GM11168 (cell line): ENCODE results near the gene CABCOCO1.
"Not testable (repeated sequence)": the region's sequence is repeated elsewhere in the genome, so short reads cannot be mapped to it uniquely, and the experiment has no call there.

Experiments used
- in situ Hi-C: fragments of 300-500 bp; cut with MboI; formaldehyde crosslinking; loops from one replicate; pipeline ENCODE4 v1.12.0; 2022; ENCODE audit warnings: low sequenced_read_pairs; ENCODE audit not compliant: unreplicated experiment

Gene CABCOCO1

DNA sequence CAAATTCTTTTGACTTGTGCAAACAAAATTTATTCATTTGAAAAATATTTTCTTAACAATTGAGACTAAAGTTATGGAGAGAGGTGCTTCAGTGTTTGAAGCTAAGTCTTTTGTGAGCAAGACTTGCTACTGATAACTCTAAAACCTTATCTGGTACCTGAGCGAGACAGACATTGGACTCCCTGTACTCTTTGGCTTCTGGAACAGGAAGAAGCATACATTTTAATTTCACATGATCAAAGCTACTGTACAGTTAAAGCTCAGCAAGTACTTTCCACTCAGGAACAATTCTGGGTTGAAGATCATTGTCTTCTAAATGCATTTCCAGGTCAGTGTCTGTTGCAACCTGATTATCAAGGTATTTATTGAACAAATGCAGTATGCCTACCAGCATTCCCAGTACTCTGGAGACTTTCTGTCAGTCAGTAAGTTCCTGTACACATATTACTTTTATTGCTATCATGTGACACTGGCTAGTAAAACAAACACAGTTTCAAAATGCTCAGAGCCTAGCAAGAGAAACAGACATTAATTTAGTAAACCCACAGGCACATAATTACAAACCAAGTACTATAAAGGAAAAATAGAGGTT, 42.4 kb downstream of the CABCOCO1 start:
- in situ Hi-C loops = no loop called here

DNA sequence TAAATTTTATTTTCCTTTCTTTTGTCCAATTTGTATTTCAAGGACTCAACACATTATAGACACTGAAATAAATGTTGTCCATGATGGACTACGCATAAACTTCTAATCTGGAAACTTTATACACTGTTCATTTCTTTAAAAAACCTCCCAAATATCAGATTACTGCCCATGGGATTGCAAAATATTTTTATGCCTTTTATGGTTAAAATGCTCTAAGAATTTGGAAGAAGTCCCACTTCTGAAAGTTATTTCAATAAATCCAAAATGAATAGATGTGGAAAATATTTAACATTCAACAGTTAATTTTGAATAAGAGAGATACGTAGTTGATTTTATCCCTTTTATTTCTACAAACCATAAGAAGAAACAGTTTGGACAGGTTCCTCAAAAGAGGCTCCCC, 46.1 kb downstream of the CABCOCO1 start:
- in situ Hi-C loops = no loop called here

DNA sequence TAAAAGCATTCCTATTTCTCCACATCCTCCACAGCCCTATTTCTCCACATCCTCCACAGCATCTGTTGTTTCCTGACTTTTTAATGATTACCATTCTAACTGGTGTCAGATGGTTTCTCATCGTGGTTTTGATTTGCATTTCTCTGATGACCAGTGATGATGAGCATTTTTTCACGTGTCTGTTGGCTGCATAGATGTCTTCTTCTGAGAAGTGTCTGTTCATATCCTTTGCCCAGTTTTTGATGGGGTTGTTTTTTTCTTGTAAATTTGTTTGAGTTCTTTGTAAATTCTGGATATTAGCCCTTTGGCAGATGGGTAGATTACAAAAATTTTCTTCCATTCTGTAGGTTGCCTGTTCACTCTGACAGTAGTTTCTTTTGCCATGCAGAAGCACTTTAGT, 49.4 kb downstream of the CABCOCO1 start:
- in situ Hi-C loops = not testable (repeated sequence)

DNA sequence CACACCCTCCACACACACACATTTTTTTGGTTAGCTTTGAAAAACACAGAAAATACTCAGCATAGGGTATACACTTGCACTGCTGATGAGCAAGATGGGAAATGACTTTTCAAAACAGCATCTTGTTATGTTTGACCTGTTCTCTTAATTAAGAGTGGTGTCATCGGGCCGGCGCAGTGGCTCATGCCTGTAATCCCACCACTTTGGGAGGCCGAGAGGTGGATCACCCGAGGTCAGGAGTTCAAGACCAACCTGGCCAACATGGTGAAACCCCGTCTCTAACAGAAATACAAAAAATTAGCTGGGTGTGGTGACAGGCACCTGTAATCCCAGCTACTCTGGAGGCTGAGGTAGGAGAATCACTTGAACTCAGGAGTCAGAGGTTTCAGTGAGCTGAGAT, 56.7 kb downstream of the CABCOCO1 start:
- in situ Hi-C loops = not testable (repeated sequence)

DNA sequence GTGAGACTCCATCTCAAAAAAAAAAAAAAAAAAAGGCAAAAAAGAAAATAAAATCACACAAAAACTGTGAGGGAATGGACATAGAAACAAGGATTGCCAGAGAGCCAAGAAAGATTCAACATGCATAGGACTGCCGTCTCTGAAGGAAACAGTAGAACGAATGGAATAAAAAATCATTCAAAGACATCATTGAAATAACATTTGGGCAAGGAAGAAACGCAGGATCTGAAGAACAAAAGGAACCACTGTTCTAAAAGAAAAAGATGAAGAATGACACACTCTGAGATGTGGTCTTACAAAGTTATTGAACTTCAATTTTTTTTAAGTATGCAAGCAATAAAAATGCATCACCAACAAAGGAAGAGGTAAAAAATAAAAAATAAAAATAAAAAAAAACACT, 57.2 kb downstream of the CABCOCO1 start:
- in situ Hi-C loops = no loop called here

DNA sequence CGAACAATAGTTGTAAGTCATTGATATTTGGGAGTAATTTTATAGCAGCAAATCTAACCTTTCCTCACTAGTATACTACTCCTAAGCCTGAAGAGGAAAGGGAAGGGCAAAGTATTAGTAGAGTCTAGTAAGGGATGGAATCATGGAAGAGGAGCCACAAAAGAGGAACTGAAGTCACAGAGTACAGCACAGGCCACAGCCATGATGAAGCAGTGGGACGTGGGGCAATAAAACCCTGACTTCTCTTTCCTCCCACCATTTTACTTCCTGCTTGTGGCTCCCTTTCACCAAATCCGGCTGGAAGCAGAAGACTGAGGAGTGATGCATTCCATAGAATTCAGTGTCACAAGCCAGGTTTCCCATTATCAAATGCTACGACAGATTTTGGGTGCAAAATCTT, 58.7 kb downstream of the CABCOCO1 start:
- in situ Hi-C loops = no loop called here

DNA sequence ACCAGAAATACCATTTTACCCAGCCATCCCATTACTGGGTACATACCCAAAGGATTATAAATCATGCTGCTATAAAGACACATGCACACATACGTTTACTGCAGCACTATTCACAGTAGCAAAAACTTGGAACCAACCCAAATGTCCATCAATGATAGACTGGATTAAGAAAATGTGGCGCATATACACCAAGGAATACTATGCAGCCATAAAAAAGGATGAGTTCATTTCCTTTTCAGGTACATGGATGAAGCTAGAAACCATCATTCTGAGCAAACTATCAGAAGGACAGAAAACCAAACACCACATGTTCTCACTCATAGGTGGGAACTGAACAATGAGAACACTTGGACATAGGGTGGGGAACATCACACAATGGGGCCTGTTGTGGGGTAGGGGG, 62.5 kb downstream of the CABCOCO1 start:
- in situ Hi-C loops = not testable (repeated sequence)

DNA sequence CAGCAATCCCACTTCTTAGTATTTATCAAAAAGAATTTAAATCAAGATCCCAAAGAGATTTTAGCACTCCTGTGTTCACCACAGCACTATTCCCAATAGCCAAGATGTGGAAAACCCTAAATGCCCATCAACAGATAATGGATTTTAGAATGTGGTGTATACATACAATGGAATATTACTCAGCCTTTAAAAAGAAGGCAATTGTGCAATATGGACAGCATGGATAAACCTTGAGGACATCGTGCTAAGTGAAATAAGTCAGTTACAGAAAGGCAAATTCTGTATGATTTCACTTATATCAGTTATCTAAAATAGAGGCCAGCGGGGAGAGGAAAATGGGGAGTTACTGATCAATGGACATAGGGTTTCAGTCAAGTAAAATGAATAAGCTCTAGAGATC, 66.9 kb downstream of the CABCOCO1 start:
- in situ Hi-C loops = no loop called here

DNA sequence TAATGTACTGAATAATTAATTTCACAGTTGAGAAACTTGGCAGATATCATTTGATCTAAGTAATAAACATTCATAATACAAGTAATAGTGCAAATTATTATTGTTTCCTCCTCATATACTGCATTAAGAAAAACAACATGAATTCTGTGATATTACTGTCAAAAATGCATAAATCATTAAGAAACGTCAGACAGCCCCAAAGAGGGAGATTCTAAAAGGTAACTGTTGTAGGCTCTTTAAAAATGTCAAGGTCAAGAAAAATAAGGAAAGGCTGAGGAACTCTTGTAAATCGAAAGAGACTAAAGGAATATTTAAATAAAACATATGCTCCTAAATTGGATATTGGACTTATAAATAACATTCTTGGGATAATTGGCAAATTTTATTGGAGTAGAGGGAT, 67.9 kb downstream of the CABCOCO1 start:
- in situ Hi-C loops = no loop called here

DNA sequence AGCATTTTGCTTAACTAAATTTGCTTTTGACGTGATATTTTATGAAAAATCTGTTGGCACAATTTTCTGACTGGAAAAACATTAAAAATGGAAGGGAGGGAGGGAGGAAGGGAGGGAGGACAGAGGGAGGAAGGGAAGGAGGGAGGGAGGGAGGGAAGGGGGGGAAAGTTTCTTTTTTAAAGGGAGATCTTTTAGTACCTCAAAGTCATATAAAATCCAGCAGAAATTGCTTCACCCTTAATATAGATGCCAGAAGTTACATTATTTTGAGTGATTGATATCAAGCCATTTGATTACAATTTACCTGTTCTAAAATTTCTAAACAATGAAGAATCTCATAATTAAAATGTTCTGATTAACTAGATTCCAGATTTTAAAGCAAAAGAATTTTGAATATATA, 68.9 kb downstream of the CABCOCO1 start:
- in situ Hi-C loops = no loop called here

DNA sequence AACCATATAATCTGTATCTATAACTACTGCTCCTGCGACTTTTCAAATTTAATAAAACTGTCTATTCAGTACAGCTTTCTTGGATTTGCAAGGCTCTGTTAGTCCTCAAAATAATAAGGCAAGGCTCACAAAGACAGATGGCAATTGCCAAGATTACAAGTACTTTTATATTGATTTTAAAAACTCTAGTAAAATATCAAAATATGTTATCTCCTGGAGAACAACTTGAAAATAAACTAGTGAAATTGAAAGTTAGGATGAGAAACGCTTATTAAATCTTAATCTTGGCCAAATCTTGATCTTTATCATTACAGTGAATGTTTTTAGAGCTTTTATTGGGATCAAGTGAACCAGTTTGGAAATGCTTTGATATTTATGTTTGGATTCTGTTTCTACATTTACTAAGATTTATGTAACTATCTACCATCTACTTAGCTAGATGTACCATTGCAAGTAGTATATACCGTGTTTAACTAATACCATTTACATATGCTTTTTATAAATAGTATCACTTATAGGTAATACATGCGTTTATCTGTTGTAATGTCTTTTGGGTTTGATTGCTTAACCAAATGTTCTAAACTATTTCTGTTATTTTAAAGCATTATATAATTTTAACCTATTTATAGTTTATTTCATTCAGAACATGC, 70.0 kb downstream of the CABCOCO1 start:
- in situ Hi-C loops = no loop called here

DNA sequence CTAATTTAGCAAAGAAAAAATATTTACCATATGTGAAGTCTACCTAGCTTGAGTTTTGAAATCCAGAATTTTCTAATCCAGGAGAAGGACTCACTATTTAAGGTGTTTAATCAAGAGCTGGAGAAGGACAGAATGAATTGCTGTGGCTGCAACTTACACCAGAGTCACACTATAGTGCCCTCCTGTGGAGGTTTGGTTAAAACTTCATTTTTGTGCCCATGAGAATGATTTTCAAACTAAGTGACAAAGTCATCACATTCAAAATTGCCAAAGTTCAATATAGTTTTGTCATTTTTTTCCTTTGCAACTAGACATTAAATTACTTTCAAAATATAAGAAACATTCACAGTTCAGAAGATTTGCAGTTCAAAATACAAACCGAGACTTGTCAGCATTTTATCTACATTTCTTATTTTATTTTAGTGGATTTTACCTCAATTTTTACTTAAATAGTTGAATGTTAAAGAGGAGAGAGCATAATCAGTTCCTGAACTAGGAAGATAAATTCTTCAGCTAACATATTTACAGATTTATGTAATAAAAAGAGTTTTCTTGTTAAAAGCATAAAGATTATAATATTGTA, 70.7 kb downstream of the CABCOCO1 start:
- in situ Hi-C loops = no loop called here

DNA sequence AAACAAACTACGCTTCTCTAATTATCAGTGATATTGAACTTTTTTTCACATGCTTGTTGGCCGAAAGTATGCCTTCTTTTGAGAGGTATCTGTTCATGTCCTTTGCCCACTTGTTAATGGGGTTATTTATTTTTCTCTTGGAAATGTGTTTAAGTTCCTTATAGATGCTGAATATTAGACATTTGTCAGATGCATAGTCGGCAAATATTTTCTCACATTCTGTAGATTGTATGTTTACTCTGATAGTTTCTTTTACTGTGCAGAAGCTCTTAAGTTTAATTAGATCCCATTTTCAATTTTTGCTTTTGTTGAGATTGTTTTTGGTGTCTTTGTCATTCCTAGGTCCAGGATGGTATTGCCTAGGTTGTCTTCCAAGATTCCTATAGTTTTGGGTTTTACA, 73.2 kb downstream of the CABCOCO1 start:
- in situ Hi-C loops = no loop called here

DNA sequence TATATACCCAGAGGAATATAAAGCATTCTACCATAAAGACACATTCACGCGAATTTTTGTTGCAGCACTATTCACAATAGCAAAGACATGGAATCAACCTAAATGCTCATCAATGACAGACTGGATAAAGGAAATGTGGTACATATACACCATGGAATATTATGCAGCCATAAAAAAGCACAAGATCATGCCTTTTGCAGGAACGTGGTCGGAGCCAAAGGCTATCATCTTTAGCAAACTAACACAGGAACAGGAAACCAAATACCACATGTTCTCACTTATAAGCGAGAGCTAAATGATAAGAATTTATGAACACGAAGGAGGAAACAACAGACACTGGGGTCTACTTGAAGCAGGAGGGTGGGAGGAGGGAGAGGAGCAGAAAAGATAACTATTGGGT, 74.7 kb downstream of the CABCOCO1 start:
- in situ Hi-C loops = not testable (repeated sequence)

DNA sequence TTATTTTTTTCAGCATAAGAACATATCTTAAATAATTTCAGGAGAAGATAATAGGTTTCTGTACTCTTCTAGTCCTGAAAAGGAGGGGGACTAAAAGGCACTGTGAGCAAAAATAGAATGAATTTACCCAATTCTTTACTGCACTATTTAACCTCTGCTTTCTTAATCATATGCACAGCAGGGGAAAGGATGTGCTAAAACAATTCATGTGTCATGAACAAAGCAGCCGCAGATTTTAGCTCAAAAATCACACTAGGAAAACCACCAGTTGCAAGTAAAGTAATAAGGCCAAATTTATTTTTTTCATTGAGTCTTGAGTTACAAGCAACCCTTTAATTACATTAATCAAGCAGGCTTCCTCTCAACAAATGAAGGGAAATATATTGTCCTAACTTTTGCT, 80.1 kb downstream of the CABCOCO1 start:
- in situ Hi-C loops = no loop called here

DNA sequence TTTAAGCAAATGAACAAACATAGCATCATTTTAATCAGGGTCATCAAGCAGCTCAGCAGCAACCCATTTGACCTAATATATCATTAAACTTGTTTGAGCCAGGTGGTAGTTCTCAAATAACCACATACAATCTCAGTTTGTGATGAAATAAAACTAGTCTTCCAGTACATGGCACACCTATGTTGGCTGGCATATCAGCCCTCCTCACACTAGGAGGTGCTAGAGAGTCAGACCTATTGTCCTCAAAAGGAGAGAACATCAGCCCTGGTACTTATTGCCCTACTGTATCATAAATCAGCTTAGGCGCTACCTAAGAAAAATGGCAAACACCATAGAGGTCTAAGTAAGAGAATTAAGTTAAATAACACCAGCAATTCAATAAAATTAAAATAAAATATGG, 81.7 kb downstream of the CABCOCO1 start:
- in situ Hi-C loops = no loop called here

DNA sequence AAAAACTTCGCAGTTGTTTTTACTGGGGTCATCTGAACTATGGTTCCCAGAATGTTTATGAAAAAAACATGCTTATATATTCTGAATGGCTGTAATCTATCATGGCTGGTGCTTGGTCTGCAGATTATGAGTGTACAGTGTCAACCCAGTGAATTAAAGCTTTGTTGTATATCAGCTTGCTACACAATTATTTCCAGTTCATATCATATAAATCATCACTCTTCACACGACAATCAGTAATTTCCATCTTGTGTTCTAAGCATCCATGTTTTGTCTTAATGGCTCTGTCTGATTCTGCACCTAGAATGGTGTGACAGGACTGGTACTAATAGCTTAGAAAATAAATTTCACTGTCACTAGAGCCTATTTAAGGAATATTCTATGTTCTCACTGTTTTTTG, 83.6 kb downstream of the CABCOCO1 start:
- in situ Hi-C loops = no loop called here

DNA sequence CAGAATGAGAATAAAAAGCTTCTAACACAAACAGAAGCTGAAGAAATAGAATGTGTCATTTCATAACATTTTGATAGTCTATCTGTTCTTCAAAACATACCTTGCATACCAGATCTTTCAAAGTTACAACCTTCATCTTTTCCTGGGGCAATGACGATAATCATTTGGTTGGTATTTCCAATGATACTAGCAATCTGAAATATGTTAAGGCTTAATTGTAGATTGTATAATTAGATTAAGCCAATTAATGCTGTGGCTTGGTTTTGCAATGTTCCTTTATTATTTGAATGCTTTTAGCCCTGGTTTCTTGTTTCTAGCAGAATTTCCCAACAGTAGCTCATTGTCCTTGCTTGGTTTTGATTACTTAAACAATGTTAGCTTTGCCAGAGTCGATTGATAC, 84.6 kb downstream of the CABCOCO1 start:
- in situ Hi-C loops = no loop called here

DNA sequence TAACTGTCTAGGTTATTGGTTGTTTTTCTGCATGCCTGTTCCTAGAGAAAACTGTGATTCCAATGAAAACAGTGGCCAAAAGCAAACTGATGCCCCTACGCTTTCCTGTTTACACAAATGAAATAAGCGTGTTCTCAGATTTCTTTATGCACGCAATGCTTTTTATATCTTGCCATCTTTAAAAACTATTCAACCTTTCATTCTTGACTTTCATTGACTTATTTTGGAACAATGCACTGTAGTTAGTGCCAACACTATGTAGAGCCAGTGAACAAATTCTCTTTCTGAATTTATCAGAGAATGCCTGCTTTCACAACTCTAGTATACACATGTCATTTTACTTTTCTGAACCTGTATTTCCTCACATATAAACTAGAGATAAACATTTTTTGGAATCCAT, 86.6 kb downstream of the CABCOCO1 start:
- in situ Hi-C loops = no loop called here

DNA sequence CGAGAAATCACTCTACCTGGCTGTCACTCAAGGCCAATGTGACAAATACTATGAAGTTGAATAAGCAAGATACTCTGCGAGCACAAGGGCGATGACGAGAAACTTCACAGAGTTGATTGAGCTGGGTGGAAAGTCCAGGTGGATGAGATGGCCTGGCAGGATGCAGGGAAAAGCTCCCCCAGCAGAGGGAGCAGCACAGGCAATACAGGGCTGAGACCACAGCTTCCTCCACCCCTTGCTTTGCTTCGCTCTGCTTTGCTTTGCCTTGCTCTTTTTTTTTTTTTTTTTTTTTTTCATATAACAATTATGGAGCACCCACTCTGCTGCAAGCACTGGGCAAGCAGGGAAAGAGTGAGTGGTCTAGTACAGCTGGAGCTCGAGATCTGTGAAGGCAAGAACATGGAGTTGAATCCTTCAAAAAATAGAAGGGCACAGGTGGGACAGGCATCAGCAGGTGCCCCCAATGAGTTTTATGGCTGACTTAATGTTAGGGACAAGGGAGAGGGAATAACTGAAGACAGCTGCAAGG, 88.3 kb downstream of the CABCOCO1 start:
- in situ Hi-C loops = loop anchor here (25.0 kb wide), 1 partner anchor 486 kb away; no protein-coding TSS in a partner anchor

DNA sequence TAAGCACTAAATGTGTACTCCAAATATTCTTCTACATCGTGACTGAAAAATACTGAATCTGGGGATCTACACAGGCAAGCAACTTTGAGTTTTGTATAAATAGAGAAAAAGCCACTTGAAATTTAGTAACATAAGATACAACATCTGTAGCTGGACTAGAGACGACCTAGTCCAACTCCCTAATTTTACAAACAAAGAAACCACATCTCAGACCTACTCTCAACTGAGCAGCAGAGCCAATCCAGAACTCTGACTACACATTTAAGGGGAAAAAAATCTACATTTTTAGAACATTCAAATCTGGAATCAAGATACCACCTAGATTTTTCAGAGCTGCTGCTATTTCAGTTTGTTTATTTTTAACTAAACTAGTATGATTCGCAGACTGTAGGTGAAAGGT, 88.9 kb downstream of the CABCOCO1 start:
- in situ Hi-C loops = loop anchor here (25.0 kb wide), 1 partner anchor 486 kb away; no protein-coding TSS in a partner anchor
